T-cell (primary cell): ENCODE results near the gene AKR1D1. TPM values are rescaled to one million over a fixed set of nuclear protein-coding genes. Genes with fewer than 3 reads are reported as not detected.
"Not testable (repeated sequence)": the region's sequence is repeated elsewhere in the genome, so short reads cannot be mapped to it uniquely, and the experiment has no call there.

ENCODE experiments used
- ATAC-seq, 4 experiments: fragments of 200-7000 bp in 3 of 4; fragments of 150-1000 bp in 1 of 4; cut with Tn5 transposase; replicated peaks in 1 of 4; 1 replicate in 3 of 4; 2 replicates in 1 of 4; pipeline ENCODE4 v1.10.0; 2021; ENCODE audit warnings: moderate library complexity in 3 of 4, mild to moderate bottlenecking in 2 of 4, moderate number of reproducible peaks in 1 of 4
- CTCF ChIA-PET, 2 donors: fragments of 300-600 bp; sonication (Branson Sonifier 250); formaldehyde crosslinking; loops; one replicate each; lab custom pipeline; 2022; ENCODE audit warnings: antibody characterized with exemption in 2 of 2; lab: Charles Lee
- POLR2A ChIA-PET, 2 donors: fragments of 300-600 bp; sonication (Branson Sonifier 250); formaldehyde crosslinking; loops; one replicate each; lab custom pipeline; 2022; ENCODE audit warnings: antibody characterized with exemption in 2 of 2; lab: Charles Lee
- DNase-seq, 35 experiments: peaks; one replicate each; pipeline versions ENCODE4 v3.0.0 to v3.0.0-alpha.2; 2013 to 2023
- H3K27ac ChIP-seq: one replicate; pipeline ENCODE4 v1.5.1; 2013; ENCODE audit warnings: low read length
- H3K27me3 ChIP-seq, 2 experiments: replicated peaks in 1 of 2; 1 replicate in 1 of 2; 2 replicates in 1 of 2; pipeline versions ENCODE4 v1.6.1 to v1.7.0; 2013; ENCODE audit warnings: low read length in 1 of 2, mixed read lengths in 1 of 2; ENCODE audit not compliant: control insufficient read depth in 2 of 2, insufficient read depth in 2 of 2; ENCODE audit errors: extremely low read depth in 1 of 2
- H3K36me3 ChIP-seq, 2 donors: 1 replicate in 1 of 2; 2 replicates in 1 of 2; pipeline versions ENCODE4 v1.6.1 to v1.7.0; 2013; ENCODE audit warnings: low read length in 1 of 2; ENCODE audit not compliant: control insufficient read depth in 2 of 2, insufficient read depth in 1 of 2; ENCODE audit errors: extremely low read depth in 1 of 2
- H3K4me1 ChIP-seq, 2 experiments: 1 replicate in 1 of 2; 2 replicates in 1 of 2; pipeline versions ENCODE4 v1.6.1 to v1.7.0; 2013; ENCODE audit warnings: low read length in 2 of 2, mixed read lengths in 1 of 2; ENCODE audit not compliant: insufficient read depth in 2 of 2, control insufficient read depth in 1 of 2; ENCODE audit errors: extremely low read depth in 1 of 2
- H3K4me3 ChIP-seq, 2 donors: 1 replicate in 1 of 2; 2 replicates in 1 of 2; pipeline versions ENCODE4 v1.5.1 to v1.7.0; 2013; ENCODE audit warnings: mild to moderate bottlenecking in 2 of 2, low read length in 1 of 2, moderate library complexity in 1 of 2; ENCODE audit not compliant: control insufficient read depth in 1 of 2; ENCODE audit errors: extremely low read depth in 1 of 2
- H3K9me3 ChIP-seq: 2 replicates; pipeline ENCODE4 v1.7.0; 2013
- H3K27ac Mint-ChIP-seq, 2 donors: one replicate each; pipeline ENCODE4 v1.8.0; 2020 to 2021; ENCODE audit warnings: mild to moderate bottlenecking in 2 of 2, mixed read lengths in 2 of 2
- H3K27me3 Mint-ChIP-seq, 2 donors: one replicate each; pipeline ENCODE4 v1.8.0; 2021 to 2022; ENCODE audit warnings: mixed read lengths in 2 of 2
- H3K36me3 Mint-ChIP-seq: one replicate; pipeline ENCODE4 v1.8.0; 2021; ENCODE audit warnings: mixed read lengths
- H3K4me1 Mint-ChIP-seq, 3 donors: one replicate each; pipeline ENCODE4 v1.8.0; 2020 to 2022; ENCODE audit warnings: mixed read lengths in 3 of 3, mild to moderate bottlenecking in 1 of 3
- H3K4me3 Mint-ChIP-seq, 3 donors: one replicate each; pipeline ENCODE4 v1.8.0; 2020 to 2022; ENCODE audit warnings: mild to moderate bottlenecking in 3 of 3, mixed read lengths in 3 of 3, moderate library complexity in 3 of 3
- H3K9me3 Mint-ChIP-seq, 3 donors: one replicate each; pipeline ENCODE4 v1.8.0; 2020 to 2022; ENCODE audit warnings: mixed read lengths in 3 of 3
- WGBS: methylation state at CpG from one replicate; pipeline ENCODE4 v1.1.5; 2013; ENCODE audit warnings: missing lambda C conversion rate; ENCODE audit not compliant: insufficient coverage; 5-methylcytosine and 5-hydroxymethylcytosine counted together
- total RNA-seq, 35 experiments: library from RNA in 6 of 35; stranded (reverse) in 6 of 35; fragments of 120-200 nt in 1 of 35; gene quantifications; one replicate each; pipeline versions ENCODE4 v1.2.1 to v1.2.4 and lab custom pipeline; 2013 to 2026

The AKR1D1 gene
- total RNA-seq, 5 donors from 2014 or later (not counting 1 experiment from before 2014, with no cell fraction given), result 0.20 TPM; not detected in 4

- H3K36me3 ChIP-seq, ATAC-seq, POLR2A ChIA-PET, H3K36me3 Mint-ChIP-seq, H3K9me3 ChIP-seq, DNase-seq, H3K4me3 Mint-ChIP-seq, H3K9me3 Mint-ChIP-seq, H3K4me3 ChIP-seq, CTCF ChIA-PET, H3K4me1 ChIP-seq, H3K27ac ChIP-seq, H3K4me1 Mint-ChIP-seq, H3K27ac Mint-ChIP-seq: not testable (repeated sequence)
- WGBS, result 91% methylated on average over 9 of the region's 19 CpGs
- H3K27me3 Mint-ChIP-seq, result peaks cover 18 to 24% of the 10 kb centered on the region in 2 donors
- H3K27me3 ChIP-seq, result peaks cover 0 to 21% of the 10 kb centered on the region in 2 experiments
Observed at GRCh38 chr7:138146221-138146620, 70.0 kb downstream of the AKR1D1 start.

GRCh38 chr7:138146757-138147734 is 70.8 kb downstream of the AKR1D1 start:
- peak in 2 of 35 experiments; percentile 1 to 11 for DNase-seq
- H3K4me1 Mint-ChIP-seq, H3K27ac Mint-ChIP-seq, H3K9me3 ChIP-seq, H3K36me3 ChIP-seq, H3K4me1 ChIP-seq, CTCF ChIA-PET, ATAC-seq, H3K36me3 Mint-ChIP-seq, H3K27ac ChIP-seq, POLR2A ChIA-PET, H3K9me3 Mint-ChIP-seq: not testable (repeated sequence)
- Mint-ChIP-seq H3K27me3 (peaks cover 18 to 24% of the 10 kb centered on the region in 2 donors), H3K4me3 (peak overlapping the region; percentile 64 to 71 (median 67))
- Histone ChIP-seq H3K27me3 (peaks cover 0 to 21% of the 10 kb centered on the region in 2 experiments), H3K4me3 (peak overlapping the region in 1 of 2 donors; percentile 71)
- WGBS, result 30% methylated on average over 18 of the region's 32 CpGs

GRCh38 chr7:138151731-138152577 is 75.7 kb downstream of the AKR1D1 start:
- Histone ChIP-seq H3K27me3 (peaks cover 0 to 13% of the 10 kb centered on the region in 2 experiments), H3K27ac (no peak overlapping the region), H3K4me3 (no peak overlapping the region), H3K4me1 (peaks cover 0 to 2% of the 10 kb centered on the region in 2 experiments), H3K9me3 (no peaks in the 10 kb centered on the region), H3K36me3 (no peaks in the 10 kb centered on the region)
- H3K4me1 Mint-ChIP-seq, result peaks cover 3 to 5% (median 4%) of the 10 kb centered on the region in 3 donors
- POLR2A ChIA-PET, result no interaction called here
- ATAC-seq (no peak), DNase-seq (no peak)
- H3K36me3 Mint-ChIP-seq, result no peaks in the 10 kb centered on the region
- CTCF ChIA-PET, result interaction anchor here in 1 of 2 donors (0.6 kb wide), 1 partner anchor 74 kb away, joined by 3 read pairs; no protein-coding TSS in a partner anchor
- no peaks in the 10 kb centered on the region for H3K9me3 Mint-ChIP-seq
- 50% methylated on average over 1 of the region's 4 CpGs for WGBS
- peaks cover 4 to 11% of the 10 kb centered on the region in 2 donors for H3K27me3 Mint-ChIP-seq
- no peak overlapping the region for H3K27ac Mint-ChIP-seq
- H3K4me3 Mint-ChIP-seq, result no peak overlapping the region

- H3K27ac Mint-ChIP-seq, result no peak overlapping the region
- POLR2A ChIA-PET, result no interaction called here
Observed at GRCh38 chr7:138154661-138155060, 78.4 kb downstream of the AKR1D1 start.

GRCh38 chr7:138157702-138158101 is 81.4 kb downstream of the AKR1D1 start:
- Mint-ChIP-seq H3K36me3 (no peaks in the 10 kb centered on the region), H3K4me3 (no peak overlapping the region), H3K27me3 (no peaks in the 10 kb centered on the region), H3K4me1 (no peaks in the 10 kb centered on the region), H3K9me3 (no peaks in the 10 kb centered on the region), H3K27ac (no peak overlapping the region)
- Histone ChIP-seq H3K27me3 (no peaks in the 10 kb centered on the region), H3K36me3 (no peaks in the 10 kb centered on the region), H3K9me3 (no peaks in the 10 kb centered on the region), H3K4me3 (no peak overlapping the region), H3K27ac (no peak overlapping the region), H3K4me1 (no peaks in the 10 kb centered on the region)
- ATAC-seq, result no peak
- no CpG with 5 or more reads among the region's 4 CpGs for WGBS
- CTCF ChIA-PET, result no interaction called here
- no peak for DNase-seq
- POLR2A ChIA-PET, result no interaction called here

More at GRCh38 chr7:138154661-138155060, 78.4 kb downstream of the AKR1D1 start:
- Mint-ChIP-seq H3K4me3 (no peak overlapping the region), H3K36me3 (no peaks in the 10 kb centered on the region), H3K9me3 (no peaks in the 10 kb centered on the region), H3K27me3 (peaks cover 0 to 4% of the 10 kb centered on the region in 2 donors), H3K4me1 (no peaks in the 10 kb centered on the region)
- no peak overlapping the region for H3K27ac ChIP-seq
- H3K27me3 ChIP-seq, result no peaks in the 10 kb centered on the region
- no peaks in the 10 kb centered on the region for H3K9me3 ChIP-seq
- ATAC-seq, result no peak
- no peak for DNase-seq
- CTCF ChIA-PET, result no interaction called here
- H3K4me1 ChIP-seq, result no peaks in the 10 kb centered on the region
- 85% methylated on average over 3 of the region's 3 CpGs for WGBS
- no peaks in the 10 kb centered on the region for H3K36me3 ChIP-seq
- H3K4me3 ChIP-seq, result no peak overlapping the region
